Stromal cell of bone marrow (primary cell): ENCODE results near the gene TUBB2A.
A peak's percentile ranks its signal among the peaks of the same experiment; 100 is the strongest.
"Not testable (repeated sequence)": the region's sequence is repeated elsewhere in the genome, so short reads cannot be mapped to it uniquely, and the experiment has no call there.

Source experiments
- DNase-seq: peaks from one replicate; pipeline ENCODE4 v3.0.0-alpha.2; 2012; ENCODE audit warnings: low read depth

TUBB2A gene

GRCh38 chr6:3179945-3180344 lies 22.6 kb upstream of the TUBB2A start:
- not testable (repeated sequence) for DNase-seq

DNA sequence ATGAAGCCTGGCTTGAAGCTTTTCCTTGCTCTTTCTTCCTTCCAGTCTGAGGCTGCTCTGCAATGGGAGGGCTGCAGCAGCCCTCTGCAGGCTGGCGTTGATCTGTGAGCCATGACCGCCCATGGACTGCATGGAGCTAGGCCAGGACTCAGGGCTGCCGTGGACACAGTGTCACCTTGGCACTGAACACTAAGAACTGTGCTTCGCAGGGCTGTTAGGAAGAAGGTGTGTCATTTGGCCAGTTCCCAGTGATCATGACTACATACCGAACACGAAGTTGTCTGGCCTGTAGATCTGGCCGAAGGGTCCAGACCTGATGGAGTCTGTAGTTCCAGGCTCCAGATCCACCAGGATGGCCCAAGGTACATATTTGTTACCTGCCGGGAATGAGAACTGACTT lies 21.3 kb upstream of the TUBB2A start:
- DNase-seq: not testable (repeated sequence)

GRCh38 chr6:3176562-3177355 lies 19.4 kb upstream of the TUBB2A start:
- DNase-seq: peak; percentile 80

DNA sequence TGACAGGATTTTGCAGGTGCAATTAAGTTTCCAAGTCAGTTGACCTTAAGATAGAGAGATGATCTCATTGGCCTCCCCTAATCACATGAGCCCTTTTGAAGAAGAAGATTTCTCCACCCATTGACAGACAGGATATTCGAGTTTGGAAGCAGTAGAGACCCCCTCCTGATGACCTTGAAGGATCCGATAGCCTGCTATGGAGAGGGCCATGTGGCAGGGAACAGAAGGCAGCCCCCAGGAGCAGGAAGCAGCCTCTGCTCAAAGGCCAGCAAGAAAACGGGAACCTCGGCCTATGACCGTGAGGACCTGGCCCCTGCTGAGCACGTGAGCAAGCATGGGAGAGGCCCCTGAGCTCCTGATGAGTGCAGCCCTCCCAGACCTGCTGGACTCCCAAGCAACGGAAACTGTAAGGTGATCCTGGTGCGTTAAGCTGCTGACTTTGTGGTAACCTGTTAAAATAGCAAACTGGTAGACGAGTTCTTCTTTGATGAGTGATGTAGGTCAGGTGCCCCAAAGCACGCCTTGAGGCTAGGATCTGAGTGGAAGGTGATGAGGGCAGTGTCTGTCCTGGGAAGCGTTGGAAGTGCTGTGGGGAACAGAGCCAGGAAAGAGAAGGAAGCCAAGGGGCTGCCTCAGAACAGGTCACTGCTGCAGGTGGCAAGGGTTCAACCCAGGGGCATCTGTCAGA lies 18.5 kb upstream of the TUBB2A start:
- no peak for DNase-seq

GRCh38 chr6:3173636-3174089 lies 16.3 kb upstream of the TUBB2A start:
- DNase-seq: not testable (repeated sequence)

DNA sequence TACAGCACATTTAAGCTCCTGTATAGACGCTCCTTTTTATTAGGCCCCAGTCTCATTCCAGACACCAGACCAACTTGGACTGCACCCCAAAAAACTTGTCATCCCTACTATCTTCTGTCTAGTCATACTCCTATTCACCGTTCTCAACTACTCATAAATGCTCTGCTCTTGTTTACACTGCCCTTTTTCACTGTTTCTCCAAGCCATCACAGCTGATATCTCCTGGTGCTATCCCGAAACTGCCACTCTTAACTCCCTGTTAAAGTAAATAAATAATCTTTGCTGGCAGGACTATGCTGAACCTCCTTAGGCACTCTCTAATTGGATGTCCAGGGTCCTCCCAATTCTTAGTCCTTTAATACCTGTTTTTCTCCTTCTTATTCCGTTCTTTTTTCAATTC lies 15.4 kb upstream of the TUBB2A start:
- DNase-seq: not testable (repeated sequence)

DNA sequence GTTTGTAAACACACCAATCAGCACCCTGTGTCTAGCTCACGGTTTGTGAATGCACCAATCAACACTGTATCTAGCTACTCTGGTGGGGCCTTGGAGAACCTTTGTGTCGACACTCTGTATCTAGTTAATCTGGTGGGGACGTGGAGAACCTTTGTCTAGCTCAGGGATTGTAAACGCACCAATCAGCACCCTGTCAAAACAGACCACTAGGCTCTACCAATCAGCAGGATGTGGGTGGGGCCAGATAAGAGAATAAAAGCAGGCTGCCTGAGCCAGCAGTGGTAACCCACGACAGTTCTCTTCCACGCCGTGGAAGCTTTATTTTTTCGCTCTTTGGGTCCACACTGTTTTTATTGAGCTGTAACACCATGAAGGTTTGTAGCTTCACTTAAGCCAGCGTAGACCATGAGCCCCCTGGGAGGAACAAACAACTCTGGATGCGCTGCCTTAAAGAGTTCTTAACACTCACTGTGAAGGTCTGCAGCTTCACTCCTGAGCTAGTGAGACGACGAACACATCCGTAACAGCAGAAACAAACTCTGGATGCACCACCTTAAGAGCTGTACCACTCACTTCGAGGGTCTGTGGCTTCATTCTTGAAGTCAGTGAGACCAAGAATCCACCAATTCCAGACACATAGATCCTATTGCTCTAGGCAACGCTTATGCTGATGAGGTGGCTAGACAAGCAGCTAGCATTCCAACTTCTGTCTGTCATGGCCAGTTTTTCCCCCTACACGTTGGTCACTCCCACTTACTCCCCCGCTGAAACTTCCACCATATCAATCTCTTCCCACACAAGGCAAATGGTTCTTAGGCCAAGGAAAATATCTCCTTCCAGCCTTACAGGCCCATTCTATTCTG lies 14.2 kb upstream of the TUBB2A start:
- peak; percentile 38 for DNase-seq

- DNase-seq: not testable (repeated sequence)
Observed at GRCh38 chr6:3170676-3171075, 13.3 kb upstream of the TUBB2A start.

- not testable (repeated sequence) for DNase-seq
Observed at GRCh38 chr6:3168046-3168445, 10.7 kb upstream of the TUBB2A start.

DNA sequence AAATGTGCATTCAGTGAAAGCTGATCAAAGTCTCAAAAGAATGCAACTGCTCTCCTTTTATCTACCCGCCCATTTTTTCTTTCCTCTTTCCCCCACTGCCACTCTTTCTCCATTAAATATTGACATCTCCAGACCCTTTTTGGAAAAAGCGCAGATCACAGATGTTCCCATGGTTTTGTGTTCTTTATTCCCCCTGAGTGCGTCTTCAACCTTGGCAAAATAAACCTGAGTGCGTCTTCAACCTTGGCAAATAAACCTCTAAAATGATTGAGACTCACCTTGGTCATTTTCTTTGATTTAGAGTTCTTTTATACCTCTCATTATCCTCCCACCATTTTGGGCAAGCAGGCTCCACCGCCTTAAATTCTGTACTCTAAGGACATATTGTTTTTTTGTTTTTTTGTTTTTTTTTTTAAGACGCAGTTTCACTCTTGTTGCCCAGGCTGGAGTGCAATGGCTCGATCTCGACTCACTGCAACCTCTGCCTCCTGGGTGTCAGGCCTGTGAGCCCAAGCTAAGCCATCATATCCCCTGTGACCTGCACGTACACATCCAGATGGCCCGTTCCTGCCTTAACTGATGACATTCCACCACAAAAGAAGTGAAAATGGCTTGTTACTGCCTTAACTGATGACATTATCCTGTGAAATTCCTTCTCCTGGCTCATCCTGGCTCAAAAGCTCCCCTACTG lies 9.3 kb upstream of the TUBB2A start:
- DNase-seq: not testable (repeated sequence)

DNA sequence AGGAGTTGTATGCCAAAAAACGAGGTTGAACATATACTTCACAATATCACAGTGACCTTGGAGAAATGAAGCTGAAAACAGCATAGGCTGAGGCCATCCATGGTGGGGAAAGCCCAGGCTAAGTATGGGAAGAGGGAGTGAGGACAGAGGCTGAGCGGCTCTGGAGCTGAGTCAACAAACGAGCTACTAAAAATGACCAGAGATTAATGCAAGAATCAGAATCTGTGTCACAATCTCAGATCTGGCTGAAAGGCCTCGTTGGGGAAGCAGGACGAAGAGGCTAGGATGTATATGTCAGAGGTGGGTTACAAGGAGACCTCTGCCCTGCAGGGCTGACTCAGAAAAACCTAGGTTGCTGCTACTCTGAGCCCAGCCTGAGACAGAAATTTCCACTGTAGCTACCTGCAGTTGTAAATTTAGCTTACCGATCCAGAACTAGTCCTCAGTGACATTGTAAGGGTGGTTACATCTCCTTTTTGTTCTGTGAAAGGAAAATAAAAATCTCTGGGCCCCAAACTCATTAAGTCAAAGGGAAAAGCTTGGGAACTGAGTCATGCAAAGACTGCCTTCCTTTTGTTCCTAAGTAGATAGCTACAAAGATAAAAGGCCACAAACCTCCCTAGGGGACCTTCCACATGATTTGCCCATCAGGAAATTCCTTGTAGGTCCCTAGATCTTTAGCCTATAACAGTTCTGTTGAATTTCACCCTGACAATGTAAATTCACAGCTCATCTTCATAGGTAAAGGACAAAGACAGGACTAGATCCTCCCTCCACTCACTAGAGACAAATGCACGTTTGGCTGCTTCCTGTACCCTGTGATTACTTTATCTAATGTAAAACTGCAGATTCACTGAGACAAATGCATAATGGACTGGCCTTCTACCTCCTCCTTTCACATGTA lies 8.5 kb upstream of the TUBB2A start:
- no peak for DNase-seq

- DNase-seq: no peak
Observed at GRCh38 chr6:3164388-3164787, 7.0 kb upstream of the TUBB2A start.

DNA sequence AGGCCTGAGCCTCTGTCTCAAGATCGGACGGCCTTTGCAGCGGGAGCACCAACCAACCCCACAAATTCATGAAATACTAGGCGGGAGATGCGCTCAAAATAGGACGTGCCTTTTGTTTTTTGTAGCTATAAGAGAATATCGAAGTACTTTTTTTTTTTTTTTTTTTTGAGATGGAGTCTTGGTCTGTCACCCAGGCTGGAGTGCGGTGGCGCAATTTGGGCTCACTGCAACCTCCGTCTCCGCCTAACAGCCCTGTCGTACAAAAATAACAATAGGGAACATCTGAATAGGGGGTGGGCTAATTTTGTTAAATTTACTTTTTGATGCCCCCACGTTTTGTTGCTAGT lies 5.9 kb upstream of the TUBB2A start:
- DNase-seq: no peak

DNA sequence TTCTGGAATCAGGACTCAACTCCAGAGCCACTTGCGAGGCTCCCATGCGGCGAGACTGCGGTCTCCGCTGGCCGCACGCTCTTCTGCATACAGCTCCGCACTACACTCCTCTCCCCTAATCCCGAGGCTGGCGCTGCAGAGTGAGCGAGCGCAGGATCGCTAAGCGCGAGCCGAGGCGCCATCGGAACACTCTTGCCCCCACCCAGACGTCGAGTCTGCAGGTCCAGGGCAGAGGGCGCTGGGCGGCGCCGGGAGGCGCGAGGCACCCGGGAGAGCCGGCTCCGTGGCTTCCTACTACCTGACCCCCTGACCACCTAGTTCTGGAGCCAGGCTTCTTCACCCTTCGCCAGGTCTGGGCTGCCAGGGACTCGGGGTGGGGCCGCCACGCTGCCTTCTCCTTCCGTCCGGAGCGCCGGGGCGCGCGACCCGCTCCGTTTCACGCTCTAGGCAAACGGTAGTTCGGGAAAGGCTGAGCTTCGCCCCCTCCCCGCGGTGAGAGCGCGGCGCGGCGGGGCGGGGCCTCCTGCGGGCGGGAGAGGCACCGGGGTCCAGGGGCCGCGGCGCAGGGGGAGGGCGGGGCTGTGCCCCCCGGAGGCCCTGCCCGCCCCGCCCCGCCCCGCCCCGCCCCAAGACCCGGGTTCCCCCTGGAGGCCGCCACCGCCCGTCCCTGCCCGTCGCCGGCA lies 5.4 kb upstream of the TUBB2A start:
- no peak for DNase-seq

DNA sequence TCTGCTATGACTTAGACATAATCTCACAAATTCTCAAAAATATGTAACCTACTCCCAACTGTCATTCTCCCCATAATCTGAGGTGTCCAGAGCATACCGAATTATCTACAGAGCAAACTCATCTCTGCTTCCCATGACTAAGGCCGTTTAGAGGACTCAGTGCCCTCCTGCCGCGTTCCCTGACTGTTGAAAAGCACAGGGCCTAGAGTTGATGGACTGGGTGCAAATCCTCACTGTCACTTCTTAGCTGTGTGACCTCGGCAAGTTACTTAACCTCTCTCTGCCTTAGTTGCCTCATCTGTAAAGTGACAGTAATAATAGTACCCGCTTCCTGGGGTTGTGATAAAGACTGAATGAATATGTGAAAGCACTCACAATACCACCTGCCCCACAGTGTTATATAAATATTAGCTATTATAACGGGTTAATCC lies 4.7 kb upstream of the TUBB2A start:
- no peak for DNase-seq

DNA sequence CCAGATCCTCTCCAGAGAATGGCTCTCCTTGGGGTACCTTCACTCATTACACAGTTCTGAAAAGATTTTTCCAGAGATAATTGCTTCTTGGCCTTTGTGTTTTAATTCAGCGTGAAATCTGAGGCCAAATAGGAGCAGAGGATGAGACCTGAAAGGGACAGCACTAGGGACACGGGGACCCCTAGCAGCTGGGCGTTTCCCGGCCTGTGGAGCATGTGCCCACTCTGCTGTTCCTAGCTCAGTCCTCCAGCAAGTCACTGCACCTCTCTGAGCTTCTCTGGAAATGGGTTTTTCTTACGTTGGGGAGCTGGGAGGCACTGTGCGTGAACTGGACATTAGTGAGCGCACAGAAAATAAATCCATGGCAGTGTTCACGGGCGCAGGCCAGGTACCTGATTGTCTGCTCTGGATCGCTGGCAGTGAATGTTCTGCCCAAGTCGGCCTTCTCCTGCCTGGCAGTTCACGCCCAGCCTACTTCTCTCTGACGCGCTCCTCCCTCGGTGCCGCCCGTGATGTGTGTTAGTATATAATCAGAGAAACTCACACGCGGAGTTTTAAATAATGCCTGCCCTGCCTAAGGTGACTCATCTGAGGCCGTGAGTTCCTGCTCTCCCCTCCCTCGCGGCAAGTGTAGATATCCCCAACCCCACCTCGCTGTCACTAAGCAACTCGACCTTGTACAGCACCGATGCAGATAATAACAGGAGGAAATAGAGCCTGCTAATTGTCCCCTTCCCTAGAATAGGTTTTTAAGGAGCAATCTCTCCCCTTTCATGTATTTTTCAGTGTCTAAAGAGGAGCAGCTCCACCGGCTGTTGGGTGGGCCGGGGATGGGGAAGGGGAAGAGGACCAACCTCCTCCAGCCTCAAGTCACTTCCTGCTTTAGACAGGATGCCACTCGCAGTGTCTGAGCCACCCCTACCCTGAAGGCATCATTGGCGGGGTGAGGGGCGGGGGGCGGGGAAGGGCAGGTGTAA lies 2.7 kb upstream of the TUBB2A start:
- no peak for DNase-seq

GRCh38 chr6:3156184-3157130 lies 887 bp downstream of the TUBB2A start:
- DNase-seq: not testable (repeated sequence)

GRCh38 chr6:3155416-3155815 lies 1.9 kb downstream of the TUBB2A start:
- DNase-seq: not testable (repeated sequence)
